Measurements from ENCODE around the gene HFE.

DNA sequence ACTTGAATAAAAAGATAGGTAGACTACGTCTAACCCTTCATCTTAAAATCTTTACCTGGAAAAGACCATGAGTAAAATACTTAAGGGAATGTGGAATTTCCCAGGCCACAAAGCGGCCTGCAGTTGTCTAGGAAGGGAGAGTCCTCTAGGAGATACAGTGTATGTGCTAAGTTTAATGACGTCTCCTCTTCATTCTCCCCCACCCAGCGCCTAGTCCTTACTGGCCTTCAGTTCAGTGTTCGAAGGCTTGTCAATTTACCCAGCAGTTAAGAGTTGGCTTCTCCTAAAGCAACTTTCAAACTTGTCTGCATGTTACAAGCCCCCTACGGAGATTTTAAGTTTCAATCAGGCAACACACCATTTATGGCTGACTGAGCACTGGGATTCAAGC is 35.2 kb downstream of the HFE start:
- TF ChIP-seq RAD21 (IDR thresholded peaks at IDR 0.05) = no peak
- TF ChIP-seq, protein P1, sequence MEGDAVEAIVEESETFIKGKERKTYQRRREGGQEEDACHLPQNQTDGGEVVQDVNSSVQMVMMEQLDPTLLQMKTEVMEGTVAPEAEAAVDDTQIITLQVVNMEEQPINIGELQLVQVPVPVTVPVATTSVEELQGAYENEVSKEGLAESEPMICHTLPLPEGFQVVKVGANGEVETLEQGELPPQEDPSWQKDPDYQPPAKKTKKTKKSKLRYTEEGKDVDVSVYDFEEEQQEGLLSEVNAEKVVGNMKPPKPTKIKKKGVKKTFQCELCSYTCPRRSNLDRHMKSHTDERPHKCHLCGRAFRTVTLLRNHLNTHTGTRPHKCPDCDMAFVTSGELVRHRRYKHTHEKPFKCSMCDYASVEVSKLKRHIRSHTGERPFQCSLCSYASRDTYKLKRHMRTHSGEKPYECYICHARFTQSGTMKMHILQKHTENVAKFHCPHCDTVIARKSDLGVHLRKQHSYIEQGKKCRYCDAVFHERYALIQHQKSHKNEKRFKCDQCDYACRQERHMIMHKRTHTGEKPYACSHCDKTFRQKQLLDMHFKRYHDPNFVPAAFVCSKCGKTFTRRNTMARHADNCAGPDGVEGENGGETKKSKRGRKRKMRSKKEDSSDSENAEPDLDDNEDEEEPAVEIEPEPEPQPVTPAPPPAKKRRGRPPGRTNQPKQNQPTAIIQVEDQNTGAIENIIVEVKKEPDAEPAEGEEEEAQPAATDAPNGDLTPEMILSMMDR (IDR thresholded peaks at IDR 0.05; ENCODE audit: low read depth, low read length, missing input control) = no peak
- no peak for TF ChIP-seq EGR1 (IDR thresholded peaks at IDR 0.05; ENCODE audit: low read depth in 2 of 2)
- no peak for TF ChIP-seq TAF1 (conservative IDR thresholded peaks at IDR 0.05)
